ENCODE data around the gene OTC.

DNA sequence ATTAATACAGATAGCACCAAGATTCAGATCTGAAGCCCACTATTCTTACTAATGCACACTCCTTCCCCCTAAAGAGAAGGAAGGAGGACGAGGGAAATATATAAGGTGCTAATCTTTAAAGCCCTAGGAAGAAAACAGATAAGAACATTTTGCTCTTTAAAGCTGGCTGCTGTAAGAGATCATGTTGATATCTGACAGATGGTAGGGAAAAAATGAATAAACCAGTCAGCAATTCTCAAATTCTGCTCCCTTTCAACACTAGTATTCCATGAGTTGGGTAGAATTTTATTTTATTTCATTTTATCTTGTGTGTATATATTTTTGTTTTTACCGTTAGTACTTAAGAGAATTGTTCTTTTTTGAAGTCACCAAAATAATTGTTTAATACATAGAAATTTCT, 19.2 kb downstream of the OTC start:
- TF ChIP-seq, protein P1, sequence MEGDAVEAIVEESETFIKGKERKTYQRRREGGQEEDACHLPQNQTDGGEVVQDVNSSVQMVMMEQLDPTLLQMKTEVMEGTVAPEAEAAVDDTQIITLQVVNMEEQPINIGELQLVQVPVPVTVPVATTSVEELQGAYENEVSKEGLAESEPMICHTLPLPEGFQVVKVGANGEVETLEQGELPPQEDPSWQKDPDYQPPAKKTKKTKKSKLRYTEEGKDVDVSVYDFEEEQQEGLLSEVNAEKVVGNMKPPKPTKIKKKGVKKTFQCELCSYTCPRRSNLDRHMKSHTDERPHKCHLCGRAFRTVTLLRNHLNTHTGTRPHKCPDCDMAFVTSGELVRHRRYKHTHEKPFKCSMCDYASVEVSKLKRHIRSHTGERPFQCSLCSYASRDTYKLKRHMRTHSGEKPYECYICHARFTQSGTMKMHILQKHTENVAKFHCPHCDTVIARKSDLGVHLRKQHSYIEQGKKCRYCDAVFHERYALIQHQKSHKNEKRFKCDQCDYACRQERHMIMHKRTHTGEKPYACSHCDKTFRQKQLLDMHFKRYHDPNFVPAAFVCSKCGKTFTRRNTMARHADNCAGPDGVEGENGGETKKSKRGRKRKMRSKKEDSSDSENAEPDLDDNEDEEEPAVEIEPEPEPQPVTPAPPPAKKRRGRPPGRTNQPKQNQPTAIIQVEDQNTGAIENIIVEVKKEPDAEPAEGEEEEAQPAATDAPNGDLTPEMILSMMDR (optimal IDR thresholded peaks at IDR 0.05 in 1 of 3, IDR thresholded peaks at IDR 0.05 in 1 of 3, conservative IDR thresholded peaks at IDR 0.05 in 1 of 3; ENCODE audit: extremely low read depth in 1 of 3, insufficient read depth in 2 of 3, low read length in 3 of 3) = no peak
- no peak for TF ChIP-seq EZH2 (IDR thresholded peaks at IDR 0.05; ENCODE audit: low read length)
